ENCODE results near the gene DTWD2.
"Not testable (repeated sequence)": the region's sequence is repeated elsewhere in the genome, so short reads cannot be mapped to it uniquely, and the experiment has no call there.

DTWD2 gene

GRCh38 chr5:118946138-118946800 lies 42.1 kb downstream of the DTWD2 start:
- no peak for FAIRE-seq

- no peak for FAIRE-seq
Measured at GRCh38 chr5:118937393-118938061, 50.8 kb downstream of the DTWD2 start.

- no peak for FAIRE-seq
Measured at GRCh38 chr5:118933703-118934102, 54.6 kb downstream of the DTWD2 start.

GRCh38 chr5:118931564-118931963 lies 56.8 kb downstream of the DTWD2 start:
- FAIRE-seq, result no peak

- no peak for FAIRE-seq
Measured at GRCh38 chr5:118924006-118924389, 64.3 kb downstream of the DTWD2 start.

GRCh38 chr5:118923295-118924005 lies 64.9 kb downstream of the DTWD2 start:
- no peak for FAIRE-seq

- FAIRE-seq, result no peak
Measured at GRCh38 chr5:118921866-118922265, 66.5 kb downstream of the DTWD2 start.

- no peak for FAIRE-seq
Measured at GRCh38 chr5:118919016-118919415, 69.3 kb downstream of the DTWD2 start.

GRCh38 chr5:118918232-118918631 lies 70.1 kb downstream of the DTWD2 start:
- FAIRE-seq, result no peak

GRCh38 chr5:118907536-118907935 lies 80.8 kb downstream of the DTWD2 start:
- not testable (repeated sequence) for FAIRE-seq

GRCh38 chr5:118906947-118907346 lies 81.4 kb downstream of the DTWD2 start:
- no peak for FAIRE-seq

- FAIRE-seq, result no peak
Measured at GRCh38 chr5:118905196-118905595, 83.2 kb downstream of the DTWD2 start.

- no peak for FAIRE-seq
Measured at GRCh38 chr5:118902656-118903438, 85.5 kb downstream of the DTWD2 start.

GRCh38 chr5:118894709-118895108 lies 93.6 kb downstream of the DTWD2 start:
- no peak for FAIRE-seq

GRCh38 chr5:118891252-118891651 lies 97.1 kb downstream of the DTWD2 start:
- no peak for FAIRE-seq

GRCh38 chr5:118889165-118889564 lies 99.2 kb downstream of the DTWD2 start:
- no peak for FAIRE-seq

- FAIRE-seq, result no peak
Measured at GRCh38 chr5:118888556-118888955, 99.8 kb downstream of the DTWD2 start.

GRCh38 chr5:118883362-118883761 lies 105.0 kb downstream of the DTWD2 start:
- FAIRE-seq, result no peak

- no peak for FAIRE-seq
Measured at GRCh38 chr5:118882666-118883065, 105.7 kb downstream of the DTWD2 start.

- FAIRE-seq, result not testable (repeated sequence)
Measured at GRCh38 chr5:118876852-118877251, 111.5 kb downstream of the DTWD2 start.

GRCh38 chr5:118875131-118875530 lies 113.2 kb downstream of the DTWD2 start:
- no peak for FAIRE-seq

- no peak for FAIRE-seq
Measured at GRCh38 chr5:118873417-118873816, 114.9 kb downstream of the DTWD2 start.

- no peak for FAIRE-seq
Measured at GRCh38 chr5:118863345-118863744, 125.0 kb downstream of the DTWD2 start.

All from TTC549 (cell line).